ENCODE results near the gene SOS1.
"Not testable (repeated sequence)": the region's sequence is repeated elsewhere in the genome, so short reads cannot be mapped to it uniquely, and the experiment has no call there.

SOS1 gene

DNA sequence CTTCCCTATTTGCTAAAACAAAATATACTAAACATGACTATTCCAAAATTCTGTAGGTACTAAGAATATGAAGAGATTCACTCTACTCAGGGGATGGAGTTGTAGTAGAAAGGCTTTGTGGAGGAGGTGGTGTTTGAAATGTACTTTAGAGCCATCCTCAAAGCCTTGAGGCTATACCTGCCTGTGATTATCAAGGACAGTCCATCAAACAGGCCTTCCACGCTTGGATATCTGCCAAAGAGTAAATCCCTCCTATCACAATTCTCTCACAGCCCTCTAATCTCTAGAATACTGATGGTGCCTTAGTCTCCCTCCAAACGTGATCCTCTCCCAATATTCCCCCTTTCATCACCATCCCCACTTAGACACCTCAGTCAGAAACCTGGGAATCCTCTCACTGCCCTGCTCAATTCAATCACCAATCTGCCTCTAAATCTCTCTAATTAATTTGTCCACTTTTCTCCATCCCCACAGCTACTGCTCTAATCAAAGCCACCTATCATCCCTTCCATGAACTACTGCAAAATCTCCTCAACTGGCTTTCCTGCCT lies 13.1 kb downstream of the SOS1 start:
- in situ Hi-C loops (cut with MboI; ENCODE audit: low sequenced_read_pairs), result no loop called here

DNA sequence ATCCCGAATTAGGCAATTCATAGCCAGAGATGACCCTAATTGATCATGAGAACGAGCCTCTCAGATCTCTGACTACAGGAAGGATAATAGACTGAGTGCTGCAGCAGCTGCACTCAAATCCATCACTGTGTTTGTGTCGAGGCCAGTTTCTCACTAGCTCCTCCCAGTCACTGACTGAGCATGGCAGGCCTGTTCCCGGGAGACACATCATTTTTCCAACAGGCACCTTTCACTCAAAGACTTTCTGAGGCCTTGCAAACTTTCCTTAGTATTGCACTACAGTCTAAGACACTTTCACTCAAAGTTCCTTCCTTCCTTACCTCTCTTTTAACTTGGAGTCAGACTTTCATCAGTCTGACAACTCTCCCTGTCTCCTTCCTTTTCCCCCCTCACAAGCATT lies 13.7 kb downstream of the SOS1 start:
- in situ Hi-C loops (cut with MboI; ENCODE audit: low sequenced_read_pairs), result no loop called here

DNA sequence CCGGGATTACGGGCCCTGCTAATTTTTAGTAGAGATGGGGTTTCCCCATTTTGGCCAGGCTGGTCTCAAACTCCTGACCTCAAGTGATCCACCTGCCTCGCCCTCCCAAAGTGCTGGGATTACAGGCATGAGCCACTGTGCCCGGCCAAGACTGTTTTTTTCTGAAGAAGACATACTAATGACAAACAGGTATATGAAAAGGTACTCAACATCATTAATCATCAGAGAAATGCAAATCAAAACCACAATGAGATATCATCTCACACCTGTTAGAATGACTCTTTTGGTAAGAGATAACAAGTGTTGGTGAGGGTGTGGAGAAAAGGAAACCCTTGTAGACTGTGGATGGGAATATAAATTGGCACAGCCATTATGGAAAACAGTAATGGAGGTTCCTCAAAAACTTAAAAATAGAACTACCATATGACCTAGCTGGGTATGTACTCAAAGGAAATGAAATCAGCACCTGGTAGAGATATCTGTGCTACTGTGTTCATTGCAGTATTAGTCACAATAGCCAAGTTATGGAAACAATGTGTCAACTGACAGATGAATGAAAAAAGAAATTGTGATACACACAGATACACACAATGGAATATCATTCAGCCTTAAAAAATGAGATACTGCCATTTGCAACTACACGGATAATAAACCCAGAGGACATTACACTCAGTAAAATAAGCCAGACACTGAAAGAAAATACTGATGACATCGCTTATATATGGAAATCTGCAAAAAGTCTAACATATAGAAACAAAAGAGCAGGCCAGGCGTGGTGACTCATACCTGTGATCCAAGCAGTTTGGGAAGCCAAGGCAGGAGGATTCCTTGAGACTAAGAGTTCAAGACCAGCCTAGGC lies 20.8 kb downstream of the SOS1 start:
- in situ Hi-C loops (cut with MboI; ENCODE audit: low sequenced_read_pairs), result no loop called here

DNA sequence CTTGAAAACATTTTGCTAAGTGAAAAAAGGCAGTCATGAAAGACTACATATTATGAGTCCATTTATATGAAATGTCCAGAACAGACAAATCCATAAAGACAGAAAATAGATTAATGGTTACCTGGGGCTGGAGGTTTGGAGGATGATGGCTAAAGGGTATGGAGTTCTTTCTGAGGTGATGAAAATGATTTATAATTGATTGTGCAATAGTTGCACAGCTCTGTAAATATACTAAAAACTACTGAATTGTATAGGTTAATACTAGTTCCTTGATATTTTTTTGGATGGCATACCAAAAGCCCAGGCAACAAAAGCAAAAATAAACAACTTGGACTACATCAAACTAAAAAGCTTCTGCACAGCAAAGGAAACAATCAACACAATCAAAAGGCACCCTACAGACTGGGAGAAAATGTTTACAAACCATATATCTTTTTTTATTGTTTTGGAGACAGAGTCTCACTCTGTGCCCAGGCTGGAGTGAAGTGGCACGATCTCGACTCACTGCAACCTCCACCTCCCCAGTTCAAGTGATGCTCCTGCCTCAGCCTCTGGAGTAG lies 21.5 kb downstream of the SOS1 start:
- in situ Hi-C loops (cut with MboI; ENCODE audit: low sequenced_read_pairs), result no loop called here

DNA sequence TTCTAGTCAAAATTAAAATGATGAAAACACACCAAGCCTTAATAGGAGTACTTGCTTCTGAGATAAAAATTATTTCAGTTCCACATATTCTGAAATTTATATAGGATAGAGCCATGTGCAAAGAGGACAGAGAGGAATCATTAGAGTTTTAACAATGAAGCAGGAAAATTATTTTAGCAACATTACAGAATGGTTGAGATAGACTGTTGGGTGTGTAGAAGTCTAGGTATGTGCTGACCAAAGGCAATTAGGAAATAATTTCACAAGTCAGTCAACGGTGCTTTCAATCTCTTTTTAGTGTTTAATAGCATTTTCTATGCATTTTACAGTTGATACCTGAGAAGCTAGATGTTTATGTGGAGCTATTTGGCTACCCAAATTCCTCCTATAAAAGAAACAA lies 25.2 kb downstream of the SOS1 start:
- in situ Hi-C loops (cut with MboI; ENCODE audit: low sequenced_read_pairs), result no loop called here

DNA sequence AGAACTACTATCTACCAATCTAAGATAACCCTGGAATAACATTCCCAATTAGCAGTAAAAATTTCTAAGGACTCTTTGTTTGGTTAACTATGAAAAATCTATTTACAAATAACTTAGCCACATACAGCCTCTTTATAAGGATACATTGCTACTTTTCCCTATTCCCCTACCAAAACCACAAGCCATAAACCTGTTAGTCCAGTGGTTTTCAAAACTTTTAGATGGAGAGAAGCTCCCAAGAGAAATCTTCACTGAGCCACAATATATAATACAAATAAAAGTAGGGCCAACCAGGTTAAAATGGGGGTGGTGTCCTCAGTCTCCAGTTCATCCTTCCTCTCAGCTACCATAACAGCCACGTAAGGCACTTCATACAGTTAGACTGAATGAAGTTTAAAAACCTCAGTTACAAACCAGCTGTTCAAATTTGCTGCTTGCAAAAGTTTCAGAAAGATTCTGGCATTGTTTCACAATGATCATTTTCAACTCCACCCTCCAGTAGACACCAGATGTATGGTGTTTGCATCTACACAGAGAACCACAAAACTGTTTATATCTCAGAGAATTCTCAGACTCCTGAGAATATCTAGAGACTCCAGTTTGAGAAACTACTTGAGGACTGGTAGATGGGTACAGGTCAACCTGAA lies 26.0 kb downstream of the SOS1 start:
- in situ Hi-C loops (cut with MboI; ENCODE audit: low sequenced_read_pairs), result no loop called here

DNA sequence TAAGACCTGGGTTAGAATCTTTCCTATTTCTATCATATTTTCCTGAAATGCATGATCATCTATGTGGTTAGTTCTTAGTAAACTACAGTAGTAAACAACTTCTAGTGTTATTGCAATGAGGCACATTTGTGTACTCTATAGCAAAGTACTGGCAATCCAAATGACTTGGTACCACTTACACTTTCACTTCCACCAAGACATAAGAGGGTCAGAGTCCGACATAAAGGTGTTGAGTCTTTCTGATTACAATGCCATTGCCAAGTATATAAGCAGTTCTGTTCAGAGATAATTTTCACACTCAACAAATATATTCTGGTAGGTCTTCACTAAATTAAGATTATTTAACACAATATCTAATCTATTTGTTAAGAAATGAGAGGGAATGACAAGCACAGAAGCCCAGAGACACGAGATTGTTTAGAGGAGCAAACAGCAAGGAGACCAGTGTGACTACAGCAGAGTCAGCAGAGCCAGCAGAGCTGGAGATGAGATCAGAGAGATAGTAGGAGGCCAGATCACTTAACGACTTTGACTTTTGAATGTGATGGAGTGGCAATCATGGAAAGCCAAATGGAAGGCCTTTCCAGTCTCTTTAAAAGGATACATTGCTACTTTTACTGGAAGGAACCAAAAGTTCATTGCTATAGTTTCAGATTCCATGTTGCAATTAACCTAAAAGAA lies 27.5 kb downstream of the SOS1 start:
- in situ Hi-C loops (cut with MboI; ENCODE audit: low sequenced_read_pairs), result no loop called here

DNA sequence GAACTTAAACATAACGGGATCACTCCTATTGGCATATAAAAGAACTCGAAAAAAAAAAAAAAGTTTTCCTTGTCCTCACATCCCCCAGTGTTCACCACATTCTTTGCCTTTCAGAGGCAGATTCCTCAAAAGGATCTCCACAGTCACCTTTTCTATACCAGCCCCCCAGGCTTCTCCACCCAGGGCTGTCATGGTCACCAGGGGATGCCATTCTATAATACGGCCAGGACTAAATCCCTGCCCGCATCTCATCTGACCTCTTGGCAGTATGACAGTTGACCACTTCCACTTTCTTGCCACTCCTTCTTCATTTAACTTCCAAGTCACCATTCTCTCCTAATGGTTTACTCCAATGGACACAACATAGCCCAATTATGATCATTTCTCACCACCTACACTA lies 29.3 kb downstream of the SOS1 start:
- in situ Hi-C loops (cut with MboI; ENCODE audit: low sequenced_read_pairs), result no loop called here

DNA sequence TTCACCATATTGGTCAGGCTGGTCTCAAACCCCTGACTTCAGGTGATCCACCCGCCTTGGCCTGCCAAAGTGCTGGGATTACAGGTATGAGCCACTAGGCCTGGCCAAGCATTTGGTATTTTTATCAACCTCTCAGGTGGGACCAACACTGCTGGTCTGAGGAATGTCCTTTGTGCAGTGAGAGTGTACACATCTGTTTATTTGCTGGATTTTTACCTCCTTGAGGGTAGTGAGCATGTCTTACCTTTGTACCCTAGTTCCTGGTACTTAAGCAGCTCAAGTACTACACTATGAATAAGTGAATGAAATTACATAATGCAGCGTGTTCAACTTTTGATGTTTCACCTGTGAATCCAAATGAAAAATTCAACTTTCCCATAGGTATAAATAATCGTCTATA lies 29.8 kb downstream of the SOS1 start:
- in situ Hi-C loops (cut with MboI; ENCODE audit: low sequenced_read_pairs), result no loop called here

DNA sequence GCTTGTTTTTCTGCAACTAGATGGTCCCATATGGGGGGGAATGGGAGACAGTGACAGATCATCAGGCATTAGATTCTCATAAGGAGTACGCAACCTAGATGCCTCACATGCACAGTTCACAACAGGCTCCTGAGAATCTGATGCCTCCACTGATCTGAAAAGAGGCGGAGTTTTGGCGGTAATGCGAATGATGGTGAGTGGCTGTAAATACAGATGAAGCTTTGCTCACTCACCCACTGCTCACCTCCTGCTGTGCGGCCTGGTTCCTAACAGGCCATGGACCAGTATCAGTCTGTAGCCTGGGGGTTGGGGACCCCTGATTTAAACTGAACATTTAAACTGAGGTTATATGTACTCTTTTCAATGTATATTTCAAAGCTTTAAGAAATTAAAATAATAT lies 40.7 kb downstream of the SOS1 start:
- in situ Hi-C loops (cut with MboI; ENCODE audit: low sequenced_read_pairs), result no loop called here

DNA sequence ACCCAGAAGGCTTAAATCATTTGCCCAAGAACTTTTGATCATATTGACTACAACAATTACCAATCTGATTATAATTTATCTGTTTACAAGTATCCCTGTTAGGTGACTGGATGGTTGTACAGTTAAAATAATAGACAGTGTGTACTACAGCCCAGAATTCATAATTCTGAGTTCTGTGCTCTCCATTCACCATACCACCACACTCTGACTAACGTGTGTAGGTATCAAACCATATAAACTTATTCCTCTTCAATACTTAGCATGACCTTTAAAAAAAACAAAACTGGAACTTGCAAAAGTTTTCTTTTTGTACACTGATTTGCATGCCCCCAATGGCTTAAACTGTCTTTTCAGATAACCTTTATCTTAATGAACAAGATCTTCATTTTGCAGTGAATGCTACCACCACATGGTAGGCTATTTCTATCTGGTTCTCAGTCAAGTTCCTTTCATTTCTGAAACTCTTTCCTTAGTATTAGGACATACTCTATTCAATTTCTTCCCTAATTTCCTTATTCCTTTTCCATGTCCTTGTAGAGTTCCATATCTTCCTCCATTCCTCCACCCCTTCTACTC lies 50.9 kb downstream of the SOS1 start:
- in situ Hi-C loops (cut with MboI; ENCODE audit: low sequenced_read_pairs), result loop anchor here (10.0 kb wide), 1 partner anchor 155 kb away; no protein-coding TSS in a partner anchor

DNA sequence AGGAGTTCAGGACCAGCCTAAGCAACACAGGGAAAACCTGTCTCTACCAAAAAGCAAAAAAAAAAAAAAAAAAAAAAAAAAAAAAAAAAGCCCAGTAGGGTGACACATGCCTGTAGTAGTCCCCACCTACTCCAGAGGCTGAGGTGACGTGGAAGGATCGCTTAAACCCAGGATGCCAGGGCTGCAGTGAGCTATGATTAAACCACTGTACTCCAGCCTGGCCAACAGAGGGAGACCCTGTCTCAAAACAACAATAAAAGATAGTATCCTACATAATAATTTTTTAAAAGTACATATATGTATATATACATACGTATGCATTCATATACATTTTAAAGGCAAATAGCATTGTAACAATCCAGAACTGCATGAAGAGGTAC lies 51.7 kb downstream of the SOS1 start:
- in situ Hi-C loops (cut with MboI; ENCODE audit: low sequenced_read_pairs), result loop anchor here (10.0 kb wide), 1 partner anchor 156 kb away; no protein-coding TSS in a partner anchor

DNA sequence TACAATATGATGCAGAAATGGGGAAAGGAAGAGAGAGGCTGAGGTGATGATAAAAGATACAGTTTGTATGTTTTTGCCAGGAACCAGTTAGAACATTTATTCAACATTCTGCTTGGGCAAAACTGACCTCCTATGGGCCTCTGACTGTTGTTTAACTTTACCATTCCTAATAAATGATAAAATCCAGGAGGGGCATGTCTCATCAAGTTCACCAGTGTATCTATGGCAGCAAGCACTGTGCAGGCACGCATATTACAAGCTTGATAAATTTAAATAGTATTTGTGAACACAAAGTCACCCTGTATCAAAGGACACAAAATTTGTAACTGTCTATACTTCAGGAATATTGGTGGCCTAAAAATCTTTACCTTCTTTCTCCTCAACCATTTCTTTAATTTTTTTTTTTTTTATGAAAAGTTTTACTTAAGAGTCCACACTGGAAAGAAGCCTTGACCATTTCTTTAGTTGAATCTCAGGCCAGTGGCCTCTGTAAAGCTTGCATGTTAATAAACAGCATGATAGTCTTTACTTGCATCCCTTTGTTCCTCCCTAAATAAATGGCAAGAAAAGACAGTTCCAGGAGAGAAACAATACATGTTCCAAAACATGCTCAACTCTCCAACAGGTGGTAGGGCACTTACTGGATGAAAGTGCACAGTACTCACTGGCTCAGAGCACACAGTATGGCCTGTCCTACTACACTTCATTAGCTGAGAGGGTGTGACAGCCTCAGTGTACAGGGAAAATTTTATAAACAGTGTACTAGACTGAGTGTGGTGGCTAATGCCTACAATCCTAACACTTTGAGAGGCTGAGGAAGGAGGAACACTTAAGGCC lies 52.3 kb downstream of the SOS1 start:
- in situ Hi-C loops (cut with MboI; ENCODE audit: low sequenced_read_pairs), result loop anchor here (10.0 kb wide), 1 partner anchor 156 kb away; no protein-coding TSS in a partner anchor

DNA sequence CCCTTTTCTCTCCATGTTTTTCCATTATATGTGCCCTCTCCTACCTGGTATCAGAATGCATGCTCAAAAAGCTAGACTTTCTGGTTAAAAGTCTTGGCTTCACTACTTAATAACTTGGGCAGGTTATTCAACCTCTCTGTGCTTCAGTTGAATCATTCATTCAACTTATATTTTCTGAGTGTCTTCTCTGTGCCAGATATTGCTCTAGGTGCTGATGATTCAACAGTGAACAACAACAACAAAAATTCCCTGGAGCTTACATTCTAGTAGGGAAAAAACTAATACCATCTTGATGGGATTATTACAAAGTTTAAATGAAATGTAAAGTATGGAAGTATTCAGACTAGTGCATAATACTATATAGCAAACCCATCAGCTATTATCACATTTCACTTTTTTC lies 55.2 kb downstream of the SOS1 start:
- in situ Hi-C loops (cut with MboI; ENCODE audit: low sequenced_read_pairs), result loop anchor here (10.0 kb wide), 1 partner anchor 159 kb away; no protein-coding TSS in a partner anchor

DNA sequence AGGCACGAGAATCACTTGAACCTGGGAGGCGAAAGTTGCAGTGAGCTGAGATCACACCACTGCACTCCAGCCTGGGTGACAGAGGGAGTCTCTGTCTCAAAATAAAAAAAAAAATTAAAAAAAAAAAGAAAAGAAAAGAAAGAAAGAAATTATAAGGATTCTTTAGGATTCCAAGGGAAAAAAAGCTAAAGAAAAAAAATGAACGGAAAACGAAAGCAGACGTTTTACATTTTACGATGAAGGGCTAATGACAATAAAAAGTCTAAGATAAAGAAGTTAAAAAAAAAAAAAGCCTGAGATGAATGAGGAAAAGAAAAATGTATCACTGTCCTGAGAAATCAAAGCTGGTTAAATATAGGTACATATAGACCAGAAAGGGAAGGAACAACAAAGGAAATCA lies 58.5 kb downstream of the SOS1 start:
- in situ Hi-C loops (cut with MboI; ENCODE audit: low sequenced_read_pairs), result loop anchor here (10.0 kb wide), 1 partner anchor 162 kb away; no protein-coding TSS in a partner anchor

DNA sequence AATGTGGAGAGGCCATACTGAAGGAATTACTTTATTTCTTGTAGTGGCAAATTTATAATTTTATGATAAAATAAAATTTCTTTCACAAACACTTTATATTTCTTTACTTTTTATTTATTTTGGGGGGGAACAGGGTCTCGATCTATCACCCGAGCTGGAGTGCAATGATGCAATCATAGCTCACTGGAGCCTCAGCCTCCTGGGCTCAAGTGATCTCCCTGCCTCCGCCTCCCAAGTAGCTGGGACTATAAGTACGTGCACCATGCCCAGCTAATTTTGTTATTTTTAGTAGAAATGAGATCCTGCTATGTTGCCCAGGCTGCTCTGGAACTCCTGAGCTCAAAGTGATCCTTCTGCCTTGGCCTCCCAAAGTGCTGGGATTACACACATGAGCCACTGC lies 59.6 kb downstream of the SOS1 start:
- in situ Hi-C loops (cut with MboI; ENCODE audit: low sequenced_read_pairs), result loop anchor here (10.0 kb wide), 1 partner anchor 164 kb away; no protein-coding TSS in a partner anchor

DNA sequence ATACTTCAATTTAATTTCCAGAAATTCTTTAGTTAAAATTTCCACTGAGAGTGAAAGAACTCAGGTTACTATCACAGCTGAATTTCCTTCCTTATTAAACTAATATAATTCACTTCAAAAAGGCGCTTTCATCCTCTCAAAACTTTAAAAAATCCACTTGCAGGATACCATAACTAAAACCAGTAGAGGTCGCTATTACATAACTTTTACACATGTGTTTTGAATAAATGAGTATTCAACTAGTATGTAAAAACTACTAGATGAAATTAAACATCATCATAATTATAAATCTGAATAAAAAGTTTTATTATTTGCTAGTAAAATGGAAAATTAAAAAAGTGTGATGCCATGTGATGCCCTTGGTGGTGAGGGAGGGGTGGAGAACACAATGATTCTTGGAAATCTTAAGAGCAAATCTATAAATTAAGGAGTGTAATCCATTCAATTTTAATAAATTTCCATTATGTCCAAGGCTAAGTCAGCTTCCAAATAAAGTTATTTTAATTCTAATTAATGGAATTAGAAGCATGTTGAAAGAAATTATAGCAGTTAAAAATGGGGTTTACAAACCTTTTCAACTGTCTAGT lies 61.4 kb downstream of the SOS1 start:
- in situ Hi-C loops (cut with MboI; ENCODE audit: low sequenced_read_pairs), result no loop called here

DNA sequence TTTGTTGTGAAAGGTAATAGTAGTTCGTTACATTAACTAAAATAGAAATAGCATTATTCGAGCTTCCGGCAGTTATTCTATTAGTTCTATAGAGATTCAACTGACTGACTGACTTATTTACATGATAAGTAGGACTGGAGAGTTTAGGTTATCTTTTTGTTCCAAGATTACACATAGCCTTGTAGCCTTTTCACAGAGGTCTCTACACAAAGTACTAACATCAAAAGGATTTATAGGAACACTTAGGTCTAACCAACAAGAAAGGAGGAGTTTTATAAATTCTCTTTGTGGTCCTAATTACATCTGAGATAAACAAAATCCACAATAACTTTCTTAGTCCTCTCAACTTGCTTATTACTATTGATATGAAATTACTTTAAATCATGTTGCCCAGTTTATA lies 62.8 kb downstream of the SOS1 start:
- in situ Hi-C loops (cut with MboI; ENCODE audit: low sequenced_read_pairs), result no loop called here

DNA sequence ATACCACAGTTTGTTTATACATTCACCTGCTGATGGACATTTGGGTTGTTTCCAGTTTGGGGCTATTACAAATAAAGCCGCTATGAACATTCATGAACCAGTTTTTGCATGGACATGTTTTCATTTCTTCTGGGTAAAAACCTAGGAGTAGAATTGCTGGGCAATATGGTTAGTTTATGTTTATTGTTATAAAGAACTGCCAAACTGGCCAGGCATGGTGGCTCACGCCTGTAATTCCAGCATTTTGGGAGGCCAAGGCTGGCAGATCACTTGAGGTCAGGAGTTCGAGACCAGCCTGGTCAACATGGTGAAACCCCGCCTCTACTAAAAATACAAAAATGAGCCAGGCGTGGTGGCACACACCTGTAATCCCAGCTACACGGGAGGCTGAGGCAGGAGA lies 68.2 kb downstream of the SOS1 start:
- in situ Hi-C loops (cut with MboI; ENCODE audit: low sequenced_read_pairs), result not testable (repeated sequence)

All from HL-60/S4 (cell line).